HG03097 (cell line): ENCODE results near the gene LRRC2.
"Not testable (repeated sequence)": the region's sequence is repeated elsewhere in the genome, so short reads cannot be mapped to it uniquely, and the experiment has no call there.

Experiments
- ATAC-seq: cut with Tn5 transposase; IDR thresholded peaks from one replicate; pipeline ENCODE4 v1.9.1; 2021; ENCODE audit not compliant: unreplicated experiment, low FRiP score

Gene LRRC2

DNA sequence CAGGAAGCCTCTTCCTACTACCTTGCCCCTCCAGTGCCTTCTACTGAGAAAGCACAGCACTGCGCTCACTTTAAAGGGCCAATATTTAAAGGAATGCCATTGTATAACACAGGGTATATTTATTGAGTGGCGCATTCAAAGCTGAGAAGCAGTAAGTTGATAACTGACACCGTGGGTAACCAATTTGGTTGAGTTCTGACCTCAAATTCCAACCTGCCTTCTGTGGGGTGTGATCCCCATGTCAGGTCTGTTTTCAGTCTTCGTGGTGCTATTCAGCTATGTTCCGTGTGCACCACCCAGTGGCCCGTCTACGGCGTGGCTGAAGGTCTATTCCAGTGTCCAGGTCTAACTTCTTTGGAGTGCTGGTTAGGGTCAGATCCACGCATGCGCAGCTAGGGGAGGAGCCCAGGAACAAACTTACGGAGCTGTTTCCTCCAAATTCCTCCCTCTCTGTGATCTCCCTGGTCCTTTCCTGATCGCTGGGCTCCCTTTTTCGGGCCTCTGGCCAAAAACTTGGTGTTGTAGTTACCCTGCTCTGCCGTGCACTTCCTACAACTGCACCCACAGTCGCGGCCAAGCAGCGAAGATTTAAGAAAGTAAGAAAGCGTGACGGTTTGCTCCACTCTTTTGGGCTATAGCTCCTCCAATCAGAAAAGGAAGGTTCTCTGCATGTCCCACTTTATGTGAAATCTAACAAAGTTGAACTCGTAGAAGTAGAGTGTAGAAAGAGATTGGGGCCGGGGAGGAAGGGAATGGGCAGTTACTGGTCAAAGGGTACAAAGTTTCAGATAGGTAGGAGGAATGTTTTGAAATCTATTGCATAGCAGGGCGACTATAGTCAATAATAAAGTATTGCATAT, 7.7 kb downstream of the LRRC2 start:
- peak; percentile 89 for ATAC-seq

DNA sequence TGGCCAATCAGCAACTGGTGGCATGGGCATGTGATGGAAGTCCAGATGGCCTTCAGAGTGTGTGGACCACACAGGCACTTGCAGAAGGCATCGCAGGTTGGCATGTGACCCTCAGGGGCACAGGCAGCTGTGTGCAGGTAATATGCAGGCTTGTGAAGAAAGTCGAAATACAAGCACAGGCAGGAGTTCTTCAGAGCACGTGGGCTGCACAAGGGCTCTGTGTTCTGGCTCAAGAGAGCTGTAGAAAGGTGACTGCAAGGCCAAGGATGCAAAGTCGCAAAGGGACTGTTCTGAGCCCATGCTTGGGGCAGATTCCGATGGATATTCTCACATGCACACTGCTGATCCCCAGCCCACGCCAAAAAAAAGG, 8.3 kb downstream of the LRRC2 start:
- ATAC-seq, result no peak

GRCh38 chr3:46553154-46553553, 12.9 kb downstream of the LRRC2 start:
- ATAC-seq, result no peak

- no peak for ATAC-seq
These were observed 13.6 kb downstream of the LRRC2 start for GRCh38 chr3:46552538-46552937.

DNA sequence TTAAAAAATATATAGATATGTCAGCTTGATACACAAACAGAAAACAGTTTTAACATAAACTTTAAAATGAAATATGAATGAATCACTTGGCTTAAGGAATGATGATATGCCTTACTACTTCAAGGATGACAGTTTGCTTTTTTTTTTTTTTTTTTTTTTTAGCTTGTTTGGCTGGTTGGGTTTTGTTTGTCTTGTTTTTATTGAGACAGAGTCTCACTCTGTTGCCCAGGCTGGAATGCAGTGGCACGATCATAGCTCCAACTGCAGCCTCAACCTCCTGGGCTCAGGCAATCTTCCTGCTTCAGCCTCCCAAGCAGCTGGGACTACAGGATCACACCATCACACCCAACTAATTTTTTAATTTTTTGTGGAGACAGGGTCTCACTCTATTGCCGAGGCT, 14.5 kb downstream of the LRRC2 start:
- no peak for ATAC-seq

GRCh38 chr3:46549989-46550388, 16.1 kb downstream of the LRRC2 start:
- ATAC-seq, result no peak

DNA sequence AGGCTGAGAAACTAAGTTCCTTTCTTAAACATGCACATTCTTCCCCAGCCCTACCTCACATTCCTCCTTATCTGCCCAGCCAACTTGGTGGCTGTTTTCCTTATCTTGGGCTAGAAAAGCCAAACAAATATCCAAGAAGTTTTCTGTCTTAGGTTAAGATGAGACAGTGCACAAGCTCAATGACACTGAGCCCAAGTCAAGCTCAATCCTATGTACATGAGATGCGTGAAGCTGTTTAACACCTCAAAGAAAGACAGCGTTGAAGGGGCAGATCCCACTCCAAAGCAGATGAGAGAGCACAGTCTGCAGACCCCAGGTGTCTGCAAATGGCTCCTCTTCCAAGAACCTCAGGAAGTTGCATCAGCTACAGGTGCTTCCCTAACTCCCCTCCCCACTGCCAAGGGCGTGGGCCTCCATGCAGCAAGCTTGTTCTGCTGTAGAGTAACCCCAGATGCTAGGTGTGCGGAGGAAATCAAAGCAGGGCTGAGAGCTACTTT, 16.6 kb downstream of the LRRC2 start:
- no peak for ATAC-seq

DNA sequence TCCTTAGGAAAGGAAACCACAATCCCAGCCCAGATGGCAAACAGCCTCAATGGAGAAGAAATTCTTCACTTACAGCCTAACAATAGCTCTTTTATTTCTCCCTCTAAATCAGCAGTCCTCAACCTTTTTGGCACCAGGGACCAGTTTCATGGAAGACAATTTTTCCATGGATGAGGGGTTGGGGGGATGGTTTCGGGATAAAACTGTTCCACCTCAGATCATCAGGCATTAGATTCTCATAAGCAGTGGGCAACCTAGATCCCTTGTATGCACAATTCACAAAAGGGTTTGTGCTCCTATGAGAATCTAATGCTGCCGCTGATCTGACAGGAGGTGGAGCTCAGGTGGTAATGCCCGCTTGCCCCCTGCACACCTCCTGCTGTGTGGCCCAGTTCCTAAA, 17.5 kb downstream of the LRRC2 start:
- not testable (repeated sequence) for ATAC-seq

DNA sequence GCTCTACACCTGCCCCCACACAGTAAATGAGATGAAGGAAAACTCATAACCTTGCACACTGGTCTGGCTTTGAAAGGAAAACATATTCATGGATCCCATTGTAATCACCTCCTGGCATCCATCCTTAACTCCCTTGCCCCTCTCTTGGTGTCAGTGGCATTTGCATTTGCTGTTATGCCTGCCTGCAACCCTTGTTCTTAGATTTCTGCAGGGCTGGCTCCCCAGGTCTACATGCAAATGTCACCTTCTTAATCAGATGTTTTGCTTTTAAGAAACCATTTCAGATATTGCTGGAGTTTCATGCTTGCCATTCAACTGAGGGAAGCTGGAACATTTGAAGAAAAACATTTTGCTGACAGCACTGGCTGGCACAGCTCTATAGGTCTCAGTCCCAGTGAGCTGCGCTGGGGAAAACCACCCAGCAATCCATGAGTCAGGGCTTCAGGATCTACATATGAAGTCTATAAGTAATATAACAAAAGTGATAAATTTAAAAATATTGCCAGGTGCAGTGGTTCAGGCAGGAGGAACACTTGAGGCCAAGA, 19.1 kb downstream of the LRRC2 start:
- no peak for ATAC-seq

DNA sequence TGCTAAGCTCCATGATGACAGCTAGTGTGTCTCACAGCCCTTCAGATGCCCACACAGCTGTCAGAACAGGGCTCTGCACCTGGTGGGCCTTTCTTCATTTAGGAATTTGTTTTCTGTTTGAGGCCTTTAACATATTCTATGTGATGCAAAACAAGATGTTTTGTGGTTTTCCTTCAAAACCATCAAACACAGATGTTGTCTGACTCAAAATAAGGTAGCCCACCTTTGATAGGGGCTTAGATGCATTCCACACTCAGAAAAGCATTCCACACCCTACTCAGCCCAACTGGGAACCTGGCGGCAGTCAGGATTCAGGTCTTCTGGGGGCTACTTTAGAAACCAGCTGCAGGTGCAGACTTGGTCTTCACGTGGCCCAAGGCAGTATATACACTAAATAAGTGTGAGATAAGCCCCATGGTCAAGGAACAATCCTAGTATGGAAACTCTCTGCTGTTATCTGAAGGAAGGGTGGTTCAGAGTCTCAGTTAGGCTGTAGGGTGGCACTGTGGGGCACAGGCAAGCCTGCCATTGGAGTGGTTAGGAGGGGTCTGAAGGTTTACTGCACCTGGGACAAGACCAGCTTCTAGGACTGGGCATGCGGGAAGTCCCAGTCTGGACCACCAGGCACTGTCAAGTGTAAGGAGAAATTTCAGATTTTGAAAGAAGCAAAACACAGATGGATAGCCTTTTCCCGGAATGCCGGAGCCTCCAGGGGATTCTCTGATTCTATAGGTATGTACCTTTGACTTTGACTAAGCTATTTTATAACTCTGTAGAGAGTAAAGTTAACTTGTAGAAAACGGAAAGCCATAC, 20.1 kb downstream of the LRRC2 start:
- ATAC-seq, result no peak

GRCh38 chr3:46544771-46545503, 21.2 kb downstream of the LRRC2 start:
- no peak for ATAC-seq

DNA sequence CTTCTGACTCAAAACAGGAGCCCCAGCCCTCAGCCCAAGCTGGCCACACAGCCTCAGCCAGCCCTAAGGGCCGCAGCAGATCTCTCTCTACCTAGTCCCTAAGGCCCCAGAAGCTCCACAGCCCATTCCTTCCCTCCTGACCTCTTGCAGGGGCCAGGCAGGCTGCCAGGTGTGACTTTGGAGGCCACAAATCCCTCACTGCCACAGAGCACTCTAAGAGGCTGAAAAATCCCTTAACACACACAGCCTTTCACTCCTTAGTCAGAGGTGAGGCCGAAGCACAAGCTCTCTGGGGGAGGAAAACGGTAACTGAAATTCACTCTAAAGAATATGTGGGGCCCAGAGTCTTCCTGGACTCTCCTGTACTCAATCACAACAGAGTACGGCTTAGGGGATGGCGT, 23.3 kb downstream of the LRRC2 start:
- no peak for ATAC-seq

- ATAC-seq, result no peak
These were observed 23.8 kb downstream of the LRRC2 start for GRCh38 chr3:46542344-46542743.

DNA sequence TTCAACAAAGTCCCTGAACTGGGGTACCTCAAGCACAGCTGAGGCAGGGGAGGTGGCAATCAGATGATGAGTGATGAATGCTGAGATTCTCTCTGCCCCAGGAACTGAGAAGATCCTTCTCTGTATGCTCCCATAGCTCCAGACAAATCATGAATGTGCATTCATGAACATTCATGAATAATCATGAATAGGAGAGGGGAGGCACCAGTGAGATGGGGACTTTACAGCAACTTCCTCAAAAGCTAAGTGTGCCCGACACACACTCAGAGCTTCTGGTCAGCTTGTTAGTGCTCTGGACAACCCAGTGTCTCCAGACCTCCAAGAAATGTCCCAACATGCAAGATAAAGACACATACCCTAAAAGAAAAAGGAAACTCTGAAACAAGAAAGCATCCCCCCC, 24.3 kb downstream of the LRRC2 start:
- ATAC-seq, result no peak

DNA sequence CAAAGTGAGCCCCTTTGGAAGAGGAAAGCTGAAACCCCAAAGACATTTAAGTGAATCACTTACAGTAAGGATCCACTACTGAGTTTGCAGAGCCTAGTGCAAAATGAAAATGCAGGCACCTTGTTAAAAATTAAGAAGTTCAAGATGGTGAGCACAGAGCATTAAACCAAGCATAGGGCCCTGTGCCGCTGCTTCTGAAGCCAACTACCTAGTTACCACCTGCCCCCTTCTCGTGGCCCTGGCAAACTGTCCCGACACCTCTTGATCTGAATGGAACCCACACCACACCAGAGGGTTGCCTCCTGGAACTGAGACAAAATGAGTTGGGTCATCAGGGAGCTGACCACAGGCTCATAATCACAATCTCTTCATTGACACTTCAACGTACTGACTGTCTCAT, 25.6 kb downstream of the LRRC2 start:
- no peak for ATAC-seq

DNA sequence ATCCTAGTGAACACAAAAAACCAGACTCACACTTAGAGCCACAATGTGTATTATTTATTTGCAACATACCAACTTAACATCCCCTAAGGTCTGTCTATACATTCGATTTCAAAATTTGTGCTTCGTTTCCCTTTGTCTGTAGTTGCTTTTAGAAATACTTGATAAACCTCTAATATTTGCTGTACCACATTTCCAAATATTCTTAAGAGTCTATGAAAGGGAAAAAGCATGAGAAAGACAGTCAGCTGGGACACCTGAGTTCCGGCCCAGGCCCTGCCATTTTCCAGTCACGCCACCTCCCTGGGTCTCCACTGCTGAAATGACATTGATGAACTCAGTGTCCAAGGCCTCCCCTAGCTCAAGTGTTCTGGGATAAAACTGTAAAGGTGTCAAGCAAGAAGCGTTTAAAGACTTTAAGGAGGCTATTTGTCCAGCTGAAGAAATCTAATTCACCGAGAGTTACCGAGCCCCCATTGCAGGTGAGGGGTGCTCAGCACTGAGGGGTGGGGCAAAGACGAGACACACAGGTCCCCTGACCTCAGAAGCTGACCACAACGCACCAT, 26.6 kb downstream of the LRRC2 start:
- no peak for ATAC-seq

DNA sequence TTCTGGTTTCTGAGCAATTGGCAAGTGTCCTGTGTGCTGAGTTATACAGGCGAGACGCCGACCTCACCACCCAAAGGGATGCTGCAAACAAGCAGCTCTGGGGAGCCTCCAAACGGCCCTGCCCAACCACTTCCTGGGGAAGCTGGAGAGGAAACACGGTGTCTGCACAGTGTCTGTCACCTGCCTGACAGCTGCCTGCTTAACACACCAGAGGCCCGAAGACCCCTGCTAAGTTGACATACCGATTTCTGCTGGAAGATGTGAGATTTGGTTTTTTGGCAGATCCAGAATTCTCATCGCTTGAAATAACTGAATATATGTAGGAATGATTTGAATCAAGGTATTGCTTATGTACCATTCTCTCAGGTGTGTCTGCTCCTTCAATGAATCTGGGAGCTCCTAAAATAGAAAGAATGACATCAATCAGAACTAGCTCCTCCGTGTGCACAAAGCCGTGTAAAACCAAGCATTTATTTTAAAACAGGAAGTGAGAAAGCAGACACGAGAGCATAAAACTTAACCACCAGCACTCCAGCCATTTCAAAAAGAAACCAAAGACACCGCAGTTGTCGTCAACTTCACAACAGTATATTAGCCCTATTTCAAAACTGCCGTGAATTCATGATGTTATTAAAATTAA, 27.2 kb downstream of the LRRC2 start:
- ATAC-seq, result peak; percentile 78

- not testable (repeated sequence) for ATAC-seq
These were observed 27.7 kb downstream of the LRRC2 start for GRCh38 chr3:46538425-46538802.

GRCh38 chr3:46537779-46538178, 28.3 kb downstream of the LRRC2 start:
- no peak for ATAC-seq

GRCh38 chr3:46537316-46537715, 28.8 kb downstream of the LRRC2 start:
- no peak for ATAC-seq
